Heart left ventricle (tissue), 16 donors: ENCODE data around the gene TSNAX. TPM values are rescaled to one million over a fixed set of nuclear protein-coding genes. Genes with fewer than 3 reads are reported as not detected.

Experiments
- ATAC-seq, 4 donors: fragments of 200-7000 bp; cut with Tn5 transposase; one replicate each; pipeline ENCODE4 v1.9.1; 2020 to 2022; ENCODE audit warnings: moderate library complexity in 4 of 4, mild to moderate bottlenecking in 3 of 4, moderate number of reproducible peaks in 1 of 4
- DNase-seq, 5 donors: peaks; one replicate each; pipeline ENCODE4 v3.0.0-alpha.2; 2020
- H3K27ac ChIP-seq, 12 donors: fragments of 200-600 bp; sonication (generic) in 4 of 12; one replicate each; pipeline versions ENCODE4 v1.5.0 to v1.8.0; 2016 to 2022; ENCODE audit warnings: mild to moderate bottlenecking in 2 of 12
- H3K27me3 ChIP-seq, 9 donors: fragments of 200-600 bp; sonication (generic) in 2 of 9; one replicate each; pipeline versions ENCODE4 v1.5.1 to v1.8.0; 2016 to 2022; ENCODE audit warnings: mild to moderate bottlenecking in 3 of 9
- H3K36me3 ChIP-seq, 9 donors: fragments of 200-600 bp; sonication (generic) in 2 of 9; one replicate each; pipeline versions ENCODE4 v1.5.0 to v1.8.0; 2018 to 2022; ENCODE audit warnings: mild to moderate bottlenecking in 2 of 9
- H3K4me1 ChIP-seq, 12 donors: fragments of 200-600 bp; sonication (generic) in 4 of 12; one replicate each; pipeline versions ENCODE4 v1.5.0 to v1.8.0; 2016 to 2022; ENCODE audit warnings: mild to moderate bottlenecking in 3 of 12
- H3K4me3 ChIP-seq, 12 donors: fragments of 200-600 bp; sonication (generic) in 4 of 12; one replicate each; pipeline versions ENCODE4 v1.5.0 to v1.8.0; 2017 to 2022; ENCODE audit warnings: mild to moderate bottlenecking in 9 of 12, moderate library complexity in 4 of 12
- H3K9me3 ChIP-seq, 12 donors: fragments of 200-600 bp; sonication (generic) in 4 of 12; one replicate each; pipeline versions ENCODE4 v1.5.0 to v1.8.0; 2016 to 2022; ENCODE audit warnings: mild to moderate bottlenecking in 1 of 12
- CTCF ChIP-seq, 12 donors: fragments of 200-600 bp; sonication (generic) in 4 of 12; IDR thresholded peaks; one replicate each; pipeline versions ENCODE4 v1.5.0 to v1.8.0; 2018 to 2022; ENCODE audit warnings: antibody characterized with exemption in 12 of 12, mild to moderate bottlenecking in 5 of 12
- POLR2A ChIP-seq, 2 donors: fragments of 450-650 bp; IDR thresholded peaks; one replicate each; pipeline ENCODE4 v1.6.1; 2017; ENCODE audit warnings: antibody characterized with exemption in 2 of 2, mild to moderate bottlenecking in 2 of 2, moderate library complexity in 2 of 2
- WGBS, 4 donors: extraction: QIAGEN DNeasy Blood & Tissue Kit in 2 of 4; methylation state at CpG; one replicate each; pipeline versions ENCODE4 v1.1.5 to v1.1.7; 2013 to 2018; 5-methylcytosine and 5-hydroxymethylcytosine counted together
- intact Hi-C, 10 donors: fragments of 100-400 bp; cut with DNase I; formaldehyde crosslinking; loops; one replicate each; pipeline versions ENCODE4 v1.11.1 to v1.14.2; 2022
- polyA plus RNA-seq, 2 donors: library from polyadenylated mRNA; stranded (reverse); fragments of 200-250 nt; gene quantifications; one replicate each; pipeline ENCODE4 v1.2.3, GENCODE V29; 2013
- total RNA-seq, 9 donors: library from RNA; depleted of rRNA in 2 of 9; stranded (reverse); fragments of >200 nt in 2 of 9; fragmentation: NEBNext Ultra II Directional in 3 of 9; extraction: Animal tissue kit (Norgen Biotek cat#: 25700) in 3 of 9; gene quantifications; one replicate each; pipeline versions ENCODE4 v1.1.0 to v1.2.4, GENCODE V29; 2016 to 2023
- donor health status: ischemic (EF 13 %, LVEDD 7.1; RV severe dilation, severe dysfunction).
- donor health status: healthy with polysubstance abuse.
- donor health status: DM: no; HTN: yes; CAD: no.
- donor health status: DM: no; HTN: no; CAD: no.
- donor health status: ischemic (EF 25% LVEDD 6.9; RV normal size, moderate dysfunction).
- donor health status: ischemic (EF 25% LVEDD 5.7; RV mildly dilated, moderate dysfunction).
- donor health status: healthy.
- donor health status: DM: yes; HTN: yes; CAD: no.
- donor health status: ischemic (EF 35%, LVEDD 5.7; RV mildly dilated, moderate dysfunction).
- donor health status: nonischemic (EF 11% LVEDD 7.7; RV severe dilation, severe dysfunction).
- donor health status: DM: yes; HTN: yes; CAD: no.
- donor health status: PGD.
- donor health status: ischemic (EF 29% LVEDD 5.4; RV normal size, mild dysfunction).
- donor health status: nonischemic (EF 23%, LVEDD 6.1; RV moderate dilation, normal function).

The TSNAX gene
- total and polyA plus RNA-seq, 11 donors: 9.7 to 43.5 (median 31.7) TPM

GRCh38 chr1:231508941-231509340 is 19.5 kb upstream of the TSNAX start:
- WGBS, 4 donors: 81 to 89% (median 85%) methylated on average over 6 of the region's 6 CpGs
- Histone ChIP-seq H3K27me3 (no peaks in the 10 kb centered on the region), H3K4me1 (peaks cover 0 to 8% (median 0%) of the 10 kb centered on the region in 12 donors), H3K4me3 (no peak overlapping the region), H3K27ac (no peak overlapping the region), H3K36me3 (no peaks in the 10 kb centered on the region), H3K9me3 (no peaks in the 10 kb centered on the region)
- no peak for DNase-seq
- intact Hi-C loops: loop anchor here in 1 of 10 donors (10.0 kb wide), 1 partner anchor 64 kb away; no protein-coding TSS in a partner anchor
- no peak for ATAC-seq
- no peak for TF ChIP-seq CTCF (IDR thresholded peaks at IDR 0.05)
- TF ChIP-seq POLR2A (IDR thresholded peaks at IDR 0.05): no peak

GRCh38 chr1:231512147-231512698 is 16.2 kb upstream of the TSNAX start:
- Histone ChIP-seq H3K9me3 (no peaks in the 10 kb centered on the region), H3K36me3 (no peaks in the 10 kb centered on the region), H3K27me3 (no peaks in the 10 kb centered on the region), H3K4me1 (peaks cover 0 to 24% (median 0%) of the 10 kb centered on the region in 12 donors), H3K27ac (no peak overlapping the region), H3K4me3 (no peak overlapping the region)
- no peak for DNase-seq
- intact Hi-C loops: no loop called here
- no peak for ATAC-seq
- TF ChIP-seq POLR2A (IDR thresholded peaks at IDR 0.05): no peak
- 67 to 84% (median 75%) methylated on average over 2 of the region's 2 CpGs for WGBS, 4 donors

- Histone ChIP-seq H3K4me1 (peaks cover 0 to 24% (median 0%) of the 10 kb centered on the region in 12 donors), H3K27ac (peak overlapping the region in 2 of 12 donors; percentile 29 to 43), H3K4me3 (no peak overlapping the region), H3K9me3 (no peaks in the 10 kb centered on the region), H3K27me3 (no peaks in the 10 kb centered on the region), H3K36me3 (no peaks in the 10 kb centered on the region)
- DNase-seq: no peak
- TF ChIP-seq POLR2A (IDR thresholded peaks at IDR 0.05) (no peak), CTCF (IDR thresholded peaks at IDR 0.05) (no peak)
- WGBS, 4 donors: 45 to 65% (median 52%) methylated on average over 2 of the region's 2 CpGs
- ATAC-seq: peak in 1 of 4 donors; percentile 50
- intact Hi-C loops: no loop called here
Measured at GRCh38 chr1:231515748-231516147, 12.7 kb upstream of the TSNAX start.

- H3K4me3 ChIP-seq: no peak overlapping the region
- no peak overlapping the region for H3K27ac ChIP-seq
- intact Hi-C loops: no loop called here
- no peaks in the 10 kb centered on the region for H3K9me3 ChIP-seq
- ATAC-seq (no peak), DNase-seq (no peak)
- peaks cover 0 to 20% (median 0%) of the 10 kb centered on the region in 12 donors for H3K4me1 ChIP-seq
- no peaks in the 10 kb centered on the region for H3K36me3 ChIP-seq
- H3K27me3 ChIP-seq: no peaks in the 10 kb centered on the region
- TF ChIP-seq CTCF (IDR thresholded peaks at IDR 0.05): no peak
- TF ChIP-seq POLR2A (IDR thresholded peaks at IDR 0.05): no peak
- 59 to 66% (median 61%) methylated on average over 3 of the region's 3 CpGs for WGBS, 4 donors
Measured at GRCh38 chr1:231517076-231517475, 11.4 kb upstream of the TSNAX start.
